ENCODE data around the gene TRPC4.

The TRPC4 gene

GRCh38 chr13:37869756-37870488, at the start of gene TRPC4:
Gene TRPC4 (minus strand): TSS chr13:37869772. CDS start chr13:37783333, 86,439 bp downstream.
- no peak for DNase-seq

- no peak for DNase-seq
These were observed 49.2 kb upstream of the TRPC4 start for GRCh38 chr13:37918751-37919150.

DNA sequence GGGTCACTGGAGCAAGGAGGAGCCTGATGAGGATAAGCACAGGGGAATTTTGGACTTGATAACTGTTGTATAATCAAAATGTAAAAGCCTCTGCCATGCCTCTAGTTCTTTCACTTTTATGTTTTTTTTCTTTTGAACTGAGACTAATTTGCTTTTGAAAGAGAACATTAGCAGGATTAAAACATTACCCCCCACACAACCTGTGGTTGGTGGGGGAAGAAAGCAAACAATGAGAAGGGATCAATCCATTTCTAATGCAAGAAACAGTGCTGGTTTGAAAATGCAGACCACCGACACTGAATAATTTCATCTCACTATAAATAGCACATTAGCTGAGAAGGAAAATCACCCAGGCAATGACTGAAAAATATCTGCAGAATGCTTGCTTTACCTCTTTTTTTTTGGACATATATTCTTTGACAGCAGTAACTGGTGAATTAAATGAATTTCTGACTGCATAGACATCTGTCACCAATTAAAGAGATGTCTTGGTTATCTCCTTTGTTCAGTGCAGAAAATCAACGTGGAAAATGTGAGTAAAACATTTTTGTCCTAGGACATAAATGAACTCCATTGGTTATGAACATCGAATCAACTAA, 48.6 kb upstream of the TRPC4 start:
- no peak for DNase-seq

DNA sequence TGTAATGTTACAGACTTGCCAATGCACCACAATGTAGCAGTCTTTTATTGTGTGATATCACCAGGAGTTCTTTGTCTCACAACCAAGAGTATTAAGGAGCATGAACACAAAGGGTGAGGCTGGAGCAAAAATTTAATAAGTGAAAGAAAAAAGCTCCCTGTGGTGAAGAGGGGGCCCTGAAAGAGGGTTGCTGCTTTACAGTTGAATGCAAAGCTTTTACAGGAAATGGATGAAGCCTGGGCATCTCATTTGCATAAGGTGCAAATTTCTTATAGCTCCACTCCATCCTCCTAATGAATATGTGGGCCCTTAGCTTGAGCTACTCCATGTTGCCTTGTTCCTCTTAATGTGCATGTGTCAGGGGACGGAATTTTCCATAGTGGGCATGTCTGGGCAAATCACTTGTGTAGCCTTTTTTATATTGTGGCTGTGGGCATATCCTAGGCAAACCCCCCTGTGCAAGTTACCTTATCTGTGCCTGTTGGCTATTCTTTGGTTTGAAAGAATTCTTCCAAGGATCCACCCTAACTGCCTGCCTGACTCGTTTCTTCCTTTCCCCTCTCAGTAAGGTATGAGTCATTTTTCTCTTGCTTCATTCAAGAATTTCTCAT, 45.3 kb upstream of the TRPC4 start:
- no peak for DNase-seq

GRCh38 chr13:37910790-37911189, 41.2 kb upstream of the TRPC4 start:
- no peak for DNase-seq

GRCh38 chr13:37906880-37907279, 37.3 kb upstream of the TRPC4 start:
- DNase-seq: no peak

DNA sequence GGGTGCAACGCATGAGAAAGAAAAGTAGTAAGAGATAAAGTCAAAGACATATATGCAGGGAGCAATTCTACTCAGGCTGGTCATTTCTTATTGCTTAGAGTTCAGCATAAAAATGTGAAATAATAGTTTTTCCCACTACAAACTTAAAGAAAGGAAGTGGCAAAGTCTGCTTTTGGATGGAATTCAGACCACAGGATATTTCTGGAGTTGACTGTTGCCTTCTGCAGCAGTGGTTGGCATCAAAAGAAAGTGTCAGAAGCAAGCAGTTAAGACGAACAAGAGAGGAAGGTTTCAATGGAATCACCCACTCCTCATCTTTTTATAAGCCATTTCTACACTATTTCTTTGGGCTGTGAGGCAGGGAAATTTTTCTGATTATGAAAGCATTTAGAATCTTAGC, 36.2 kb upstream of the TRPC4 start:
- no peak for DNase-seq

GRCh38 chr13:37899753-37900152, 30.2 kb upstream of the TRPC4 start:
- DNase-seq: no peak

- no peak for DNase-seq
These were observed 23.7 kb upstream of the TRPC4 start for GRCh38 chr13:37893321-37893720.

DNA sequence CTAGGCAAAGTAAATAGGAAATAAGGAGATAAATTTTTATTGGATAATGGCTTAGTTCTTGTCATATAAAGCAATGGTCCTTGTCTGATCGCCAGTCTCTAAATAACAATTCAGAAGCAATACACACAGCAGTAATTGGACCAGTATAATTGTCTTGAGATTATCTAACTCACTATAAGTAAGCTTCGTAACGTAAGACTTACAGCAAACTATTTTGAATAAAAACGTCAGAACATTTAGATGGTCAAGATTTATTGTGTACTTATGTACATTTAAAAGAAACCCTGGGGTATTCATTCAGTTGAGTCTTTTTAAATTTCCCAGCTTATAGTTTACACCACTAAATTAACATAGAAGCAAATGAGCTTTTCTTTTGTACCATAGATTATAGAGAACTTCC, 20.2 kb upstream of the TRPC4 start:
- no peak for DNase-seq

- no peak for DNase-seq
These were observed 19.5 kb upstream of the TRPC4 start for GRCh38 chr13:37889102-37889501.

GRCh38 chr13:37886879-37887278, 17.3 kb upstream of the TRPC4 start:
- no peak for DNase-seq

GRCh38 chr13:37884674-37885073, 15.1 kb upstream of the TRPC4 start:
- no peak for DNase-seq

- DNase-seq: no peak
These were observed 14.5 kb upstream of the TRPC4 start for GRCh38 chr13:37884026-37884425.

DNA sequence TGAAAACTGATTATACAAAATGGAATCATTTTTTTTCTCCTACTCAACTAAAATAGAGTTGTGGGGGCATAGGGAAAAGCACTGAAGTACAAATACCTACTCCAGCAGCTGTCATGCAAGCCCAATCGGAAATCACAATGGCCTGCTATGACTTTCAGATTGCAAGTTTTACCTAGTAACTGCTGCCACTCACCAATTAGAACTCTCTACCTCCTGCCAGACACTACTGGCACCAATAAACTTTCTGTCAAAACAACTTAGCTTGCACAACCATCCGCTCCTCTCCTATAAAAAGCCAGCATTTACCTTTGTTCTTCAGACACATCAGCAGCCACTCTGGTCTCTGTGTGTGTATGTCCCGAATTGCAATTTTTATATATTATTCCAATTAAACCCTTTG, 9.3 kb upstream of the TRPC4 start:
- no peak for DNase-seq

DNA sequence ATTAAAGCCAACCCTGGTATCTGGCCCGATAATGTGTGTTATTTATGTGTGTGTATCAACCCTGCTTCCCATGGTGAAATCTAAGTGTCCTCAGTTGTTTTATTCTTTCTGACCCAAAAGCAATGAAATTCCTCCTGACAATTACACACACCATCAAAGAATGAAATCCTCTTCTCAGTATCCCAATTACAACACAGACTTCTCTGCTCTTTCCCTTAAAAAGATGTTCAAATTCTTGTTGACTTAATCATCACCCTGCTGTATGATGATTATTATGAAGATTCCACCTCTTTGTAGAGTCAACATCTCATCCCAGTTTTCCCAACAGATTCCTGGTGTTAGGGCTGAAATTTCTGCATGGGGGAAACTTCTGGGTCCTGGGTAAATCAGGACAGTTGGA, 8.9 kb upstream of the TRPC4 start:
- DNase-seq: no peak

DNA sequence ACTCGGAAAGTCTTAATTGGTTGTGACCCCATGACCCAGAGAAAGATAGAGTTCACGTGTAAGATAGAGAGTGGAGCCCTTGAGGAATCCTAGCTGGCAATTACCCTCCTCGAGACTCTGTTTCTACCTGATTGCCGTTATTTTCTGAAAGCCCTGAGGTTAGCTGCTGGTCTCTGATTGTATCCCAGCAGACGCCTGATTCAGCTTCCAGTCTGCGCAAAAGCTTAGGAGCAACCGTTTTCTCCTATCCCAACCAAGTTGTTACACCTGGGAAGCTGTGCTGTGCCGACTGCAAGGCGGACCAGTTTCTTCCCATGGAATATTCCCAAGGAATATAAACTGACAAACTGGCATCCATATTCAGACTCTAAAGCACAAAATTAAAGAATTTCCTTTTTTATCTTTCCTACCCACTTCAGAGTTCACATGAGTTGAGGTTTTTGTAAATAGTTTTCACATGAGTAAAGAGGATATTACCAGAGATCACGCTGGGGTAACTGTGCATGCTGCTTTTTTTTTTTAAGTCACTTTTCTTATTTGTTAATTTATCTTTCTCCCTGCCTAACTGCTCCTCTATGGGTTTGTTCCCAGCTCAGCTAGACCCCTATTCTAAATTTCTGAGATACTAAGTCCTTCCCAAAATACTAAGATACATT, 1.5 kb upstream of the TRPC4 start:
- DNase-seq: no peak

DNA sequence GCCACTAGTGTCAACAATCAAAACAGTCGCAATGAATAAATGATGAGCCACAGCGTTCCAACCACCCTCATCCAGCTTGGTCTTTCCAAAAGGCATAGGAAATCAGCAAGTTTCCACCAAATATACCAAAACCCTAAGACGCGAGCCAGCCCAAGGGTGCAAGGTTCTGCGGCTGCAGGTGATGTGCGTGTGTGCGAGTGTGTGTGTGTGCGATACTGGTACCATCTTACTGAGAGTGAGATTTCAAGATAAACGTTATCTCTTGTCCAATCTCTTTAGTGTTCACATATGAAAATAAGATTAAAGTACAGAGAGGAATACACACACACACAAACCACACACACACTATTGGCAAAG, 895 bp upstream of the TRPC4 start:
- no peak for DNase-seq

DNA sequence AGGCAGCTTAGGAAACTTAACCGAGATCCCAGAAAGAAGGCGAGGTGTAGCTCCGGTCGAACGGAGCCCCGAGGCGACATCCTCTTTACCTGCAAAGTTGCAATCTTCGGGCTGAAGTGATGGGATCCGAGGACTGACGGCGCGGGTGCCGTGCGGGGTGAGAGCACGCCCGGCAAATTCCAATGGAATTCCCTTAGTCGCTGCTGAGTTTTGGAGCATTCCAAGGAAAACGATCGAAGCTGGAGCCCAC, 141 bp downstream of the TRPC4 start:
- no peak for DNase-seq

- DNase-seq: no peak
These were observed 674 bp downstream of the TRPC4 start for GRCh38 chr13:37868691-37869505.

- no peak for DNase-seq
These were observed 5.9 kb downstream of the TRPC4 start for GRCh38 chr13:37863708-37864107.

- no peak for DNase-seq
These were observed 34.2 kb downstream of the TRPC4 start for GRCh38 chr13:37835392-37835791.

DNA sequence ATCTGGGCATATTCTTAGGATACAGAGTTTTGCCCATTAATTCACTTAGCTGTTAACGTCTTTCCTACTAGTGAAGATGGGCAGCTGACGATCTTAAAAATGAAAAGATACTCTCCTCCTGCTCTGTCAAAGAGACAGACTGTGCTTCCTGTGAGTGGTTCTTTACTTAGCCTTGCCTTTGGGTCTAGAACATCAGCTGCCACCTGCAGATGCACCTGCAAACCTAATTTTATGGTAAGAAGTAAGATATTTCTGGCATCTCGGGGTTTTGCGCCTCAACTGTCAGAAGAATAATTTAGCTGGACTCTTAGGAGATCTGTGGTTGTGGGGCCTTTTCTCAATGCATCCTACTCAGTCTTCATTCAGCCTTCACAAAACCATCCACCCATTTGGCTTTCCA, 36.2 kb downstream of the TRPC4 start:
- no peak for DNase-seq

DNA sequence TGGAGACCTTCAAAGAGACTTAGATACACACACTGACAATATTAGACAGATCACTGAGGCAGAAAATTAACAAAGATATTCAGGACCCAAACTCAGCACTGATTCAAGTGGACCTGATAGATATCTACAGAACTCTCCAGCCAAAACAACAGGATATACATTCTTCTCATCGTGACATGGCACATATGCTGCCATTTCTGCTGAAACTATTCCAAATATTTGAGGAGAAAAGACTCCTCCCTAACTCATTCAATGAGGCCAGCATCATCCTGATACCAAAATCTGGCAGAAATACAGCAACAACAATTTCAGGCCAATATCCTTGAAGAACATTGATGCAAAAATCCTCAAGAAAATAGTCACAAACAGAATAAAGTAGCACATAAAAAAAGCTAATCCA, 53.3 kb downstream of the TRPC4 start:
- no peak for DNase-seq
